ENCODE results near the gene KIF3C. TPM values are rescaled to one million over a fixed set of nuclear protein-coding genes. Genes with fewer than 3 reads are reported as not detected.

Gene KIF3C
- total RNA-seq, 1 experiment from 2014 or later = 39.5 TPM

- H3K27me3 ChIP-seq (replicated peaks; ENCODE audit: insufficient read depth, low read depth, low read length, poor library complexity) = no peaks in the 10 kb centered on the region
- ChIA-PET CTCF (no interaction called here), POLR2A (ENCODE audit: low non-redundant PET) (interaction anchor here (0.6 kb wide), 1 partner anchor 16 kb away, joined by 3 read pairs; no protein-coding TSS in a partner anchor)
- no peaks in the 10 kb centered on the region for H3K4me1 ChIP-seq (ENCODE audit: insufficient read depth, low read length, poor library complexity, severe bottlenecking)
- H3K36me3 ChIP-seq (ENCODE audit: insufficient read depth, low read length, poor library complexity, severe bottlenecking) = peaks cover 3% of the 10 kb centered on the region
- H3K4me3 ChIP-seq (ENCODE audit: low read depth, low read length, poor library complexity, severe bottlenecking) = no peak overlapping the region
- no peak overlapping the region for H3K27ac ChIP-seq (ENCODE audit: low read depth, low read length, poor library complexity, severe bottlenecking)
- BruUV-seq (replicated peaks) = no TSS peak
- intact Hi-C loops (cut with micrococcal nuclease; ENCODE audit: unreplicated experiment) = no loop called here
- no peaks in the 10 kb centered on the region for H3K9me3 ChIP-seq (ENCODE audit: low read depth, low read length, poor library complexity, severe bottlenecking)
- TF ChIP-seq, protein P1, sequence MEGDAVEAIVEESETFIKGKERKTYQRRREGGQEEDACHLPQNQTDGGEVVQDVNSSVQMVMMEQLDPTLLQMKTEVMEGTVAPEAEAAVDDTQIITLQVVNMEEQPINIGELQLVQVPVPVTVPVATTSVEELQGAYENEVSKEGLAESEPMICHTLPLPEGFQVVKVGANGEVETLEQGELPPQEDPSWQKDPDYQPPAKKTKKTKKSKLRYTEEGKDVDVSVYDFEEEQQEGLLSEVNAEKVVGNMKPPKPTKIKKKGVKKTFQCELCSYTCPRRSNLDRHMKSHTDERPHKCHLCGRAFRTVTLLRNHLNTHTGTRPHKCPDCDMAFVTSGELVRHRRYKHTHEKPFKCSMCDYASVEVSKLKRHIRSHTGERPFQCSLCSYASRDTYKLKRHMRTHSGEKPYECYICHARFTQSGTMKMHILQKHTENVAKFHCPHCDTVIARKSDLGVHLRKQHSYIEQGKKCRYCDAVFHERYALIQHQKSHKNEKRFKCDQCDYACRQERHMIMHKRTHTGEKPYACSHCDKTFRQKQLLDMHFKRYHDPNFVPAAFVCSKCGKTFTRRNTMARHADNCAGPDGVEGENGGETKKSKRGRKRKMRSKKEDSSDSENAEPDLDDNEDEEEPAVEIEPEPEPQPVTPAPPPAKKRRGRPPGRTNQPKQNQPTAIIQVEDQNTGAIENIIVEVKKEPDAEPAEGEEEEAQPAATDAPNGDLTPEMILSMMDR (conservative IDR thresholded peaks at IDR 0.05; ENCODE audit: low read depth, low read length) = no peak
- no peak for TF ChIP-seq EZH2 (IDR thresholded peaks at IDR 0.05; ENCODE audit: borderline replicate concordance, low read depth, low read length, poor library complexity, severe bottlenecking)
- no peak for DNase-seq (ENCODE audit: low spot score)
Measured at GRCh38 chr2:25938345-25938744, 44.0 kb downstream of the KIF3C start.

DNA sequence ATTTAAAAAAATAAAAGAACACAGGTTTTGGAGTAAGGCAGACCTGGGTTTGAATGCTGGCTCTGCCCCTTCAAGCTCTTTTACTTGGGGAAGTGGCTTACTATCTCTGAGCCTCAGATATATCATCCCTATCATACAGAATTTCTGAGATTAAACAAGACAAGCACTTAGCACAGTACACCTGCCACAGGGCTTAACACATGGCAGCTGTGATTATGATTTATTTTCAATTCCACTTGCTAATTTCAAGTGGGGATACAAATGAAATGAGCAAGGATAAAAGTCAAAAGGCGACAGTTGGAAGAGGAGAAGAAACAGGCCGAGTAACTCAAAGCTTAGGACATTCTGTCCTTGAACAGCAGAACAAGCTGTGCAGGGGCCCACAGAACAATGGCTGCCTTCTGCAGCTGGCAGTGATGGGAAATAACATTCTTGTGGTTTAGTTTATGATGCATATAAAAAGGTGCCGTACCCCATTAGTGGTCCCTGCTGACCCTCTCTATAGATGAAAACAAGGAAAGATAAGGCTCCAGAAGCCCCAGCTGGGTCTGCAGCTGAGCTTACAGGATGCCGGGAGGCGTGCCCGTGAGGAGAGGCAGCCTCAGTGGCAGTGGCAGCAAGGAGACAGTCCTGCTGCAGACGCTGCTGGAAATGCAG, 45.3 kb downstream of the KIF3C start:
- no peak overlapping the region for H3K27ac ChIP-seq (ENCODE audit: low read depth, low read length, poor library complexity, severe bottlenecking)
- H3K27me3 ChIP-seq (replicated peaks; ENCODE audit: insufficient read depth, low read depth, low read length, poor library complexity) = no peaks in the 10 kb centered on the region
- no peaks in the 10 kb centered on the region for H3K36me3 ChIP-seq (ENCODE audit: insufficient read depth, low read length, poor library complexity, severe bottlenecking)
- no peak overlapping the region for H3K4me3 ChIP-seq (ENCODE audit: low read depth, low read length, poor library complexity, severe bottlenecking)
- no peaks in the 10 kb centered on the region for H3K4me1 ChIP-seq (ENCODE audit: insufficient read depth, low read length, poor library complexity, severe bottlenecking)
- ChIA-PET POLR2A (ENCODE audit: low non-redundant PET) (no interaction called here), CTCF (no interaction called here)
- no peaks in the 10 kb centered on the region for H3K9me3 ChIP-seq (ENCODE audit: low read depth, low read length, poor library complexity, severe bottlenecking)
- no peak for DNase-seq (ENCODE audit: low spot score)
- intact Hi-C loops (cut with micrococcal nuclease; ENCODE audit: unreplicated experiment) = no loop called here
- no TSS peak for BruUV-seq (replicated peaks)
- TF ChIP-seq EZH2 (IDR thresholded peaks at IDR 0.05; ENCODE audit: borderline replicate concordance, low read depth, low read length, poor library complexity, severe bottlenecking) = no peak
- TF ChIP-seq, protein P1 (conservative IDR thresholded peaks at IDR 0.05; ENCODE audit: low read depth, low read length) = no peak

- peaks cover 2% of the 10 kb centered on the region for H3K36me3 ChIP-seq (ENCODE audit: insufficient read depth, low read length, poor library complexity, severe bottlenecking)
- ChIA-PET CTCF (no interaction called here), POLR2A (ENCODE audit: low non-redundant PET) (no interaction called here)
- no peaks in the 10 kb centered on the region for H3K9me3 ChIP-seq (ENCODE audit: low read depth, low read length, poor library complexity, severe bottlenecking)
- intact Hi-C loops (cut with micrococcal nuclease; ENCODE audit: unreplicated experiment) = no loop called here
- no peak for DNase-seq (ENCODE audit: low spot score)
- no peaks in the 10 kb centered on the region for H3K27me3 ChIP-seq (replicated peaks; ENCODE audit: insufficient read depth, low read depth, low read length, poor library complexity)
- TF ChIP-seq EZH2 (IDR thresholded peaks at IDR 0.05; ENCODE audit: borderline replicate concordance, low read depth, low read length, poor library complexity, severe bottlenecking) = no peak
- TF ChIP-seq, protein P1 (conservative IDR thresholded peaks at IDR 0.05; ENCODE audit: low read depth, low read length) = no peak
- H3K27ac ChIP-seq (ENCODE audit: low read depth, low read length, poor library complexity, severe bottlenecking) = no peak overlapping the region
- no TSS peak for BruUV-seq (replicated peaks)
- H3K4me3 ChIP-seq (ENCODE audit: low read depth, low read length, poor library complexity, severe bottlenecking) = no peak overlapping the region
- H3K4me1 ChIP-seq (ENCODE audit: insufficient read depth, low read length, poor library complexity, severe bottlenecking) = no peaks in the 10 kb centered on the region
Measured at GRCh38 chr2:25933622-25934021, 48.7 kb downstream of the KIF3C start.
